Mammary microvascular endothelial cell (primary cell): ENCODE measurements around the gene SLC7A5. TPM values are rescaled to one million over a fixed set of nuclear protein-coding genes. Genes with fewer than 3 reads are reported as not detected.

ENCODE experiments used
- total RNA-seq: library from RNA; depleted of rRNA; stranded (reverse); fragments of >200 nt; gene quantifications from 2 replicates; pipeline ENCODE4 v1.2.3, GENCODE V29; 2015

SLC7A5 gene
- total RNA-seq: 29.2 and 30.6 TPM in 2 replicates

DNA sequence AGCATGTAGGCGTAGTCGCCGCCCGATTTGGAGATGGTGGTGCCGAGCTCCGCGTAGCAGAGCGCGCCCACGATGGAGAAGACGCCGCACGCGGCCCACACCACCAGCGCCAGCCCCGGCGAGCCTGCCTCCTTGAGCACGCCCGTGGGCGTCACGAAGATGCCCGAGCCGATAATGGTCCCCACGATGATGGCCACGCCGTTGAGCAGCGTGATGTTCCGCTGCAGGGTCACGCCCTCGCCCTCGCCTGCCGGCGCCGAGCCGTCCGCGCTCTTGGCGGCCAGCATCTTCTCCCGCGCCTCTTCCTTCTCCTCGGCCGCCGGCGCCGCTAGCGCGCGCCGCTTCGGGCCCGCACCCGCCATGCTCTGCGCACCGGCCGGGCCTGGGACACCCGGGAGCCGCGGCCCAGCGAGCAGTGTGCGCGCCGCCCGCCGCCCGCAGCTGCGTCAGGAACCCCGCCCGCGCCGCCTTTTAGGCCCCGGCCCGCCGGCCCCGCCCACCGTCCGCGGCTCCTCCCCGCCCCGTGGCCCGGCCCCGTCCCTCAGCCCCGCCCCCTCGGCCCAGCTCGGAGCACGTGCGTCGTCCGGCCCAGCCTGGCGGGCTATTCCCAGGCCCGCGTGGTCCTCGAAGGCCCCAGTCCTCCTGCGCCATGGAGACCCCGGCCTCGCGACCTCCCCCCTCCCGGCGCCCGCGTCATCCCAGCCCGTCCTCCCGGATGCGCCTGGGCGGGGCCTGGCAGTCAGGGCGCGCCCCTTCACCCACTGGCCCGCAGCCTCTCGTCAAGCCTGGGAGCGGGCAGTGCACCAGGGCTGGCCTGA, at the start of gene SLC7A5:
TSS of gene SLC7A5 (minus strand) at position 447 of the 818 bp plus-strand sequence. CDS start at position 362, 85 bp downstream.

Other genes starting within 250 kb of the SLC7A5 start
- 9.2 and 11.9 TPM in 2 replicates for gene KLHDC4, start 103.5 kb downstream of the SLC7A5 start, total RNA-seq
- not detected in 2 replicates for gene CA5A, start 67.0 kb upstream of the SLC7A5 start, total RNA-seq
- gene BANP, start 81.9 kb upstream of the SLC7A5 start, total RNA-seq: 13.5 and 15.1 TPM in 2 replicates